NT2/D1 (cell line): ENCODE data around the gene UBE2G1.

ENCODE experiments used
- SUZ12 ChIP-seq: IDR thresholded peaks from 2 replicates; pipeline ENCODE4 v1.6.1; 2011; ENCODE audit not compliant: insufficient read length, insufficient read depth; ENCODE audit errors: extremely low read depth
- YY1 ChIP-seq: IDR thresholded peaks from 2 replicates; pipeline ENCODE4 v1.6.1; 2011; ENCODE audit not compliant: insufficient read length, insufficient read depth
- ZNF274 ChIP-seq: IDR thresholded peaks from 2 replicates; pipeline ENCODE4 v1.6.1; 2011; ENCODE audit warnings: mild to moderate bottlenecking, low read depth, low read length

- TF ChIP-seq YY1 (no peak), ZNF274 (no peak), SUZ12 (no peak)
Observed at GRCh38 chr17:4331614-4332013, 34.9 kb downstream of the UBE2G1 start.
